Liver (tissue), 9 donors: ENCODE results near the gene NR4A1. TPM values are rescaled to one million over a fixed set of nuclear protein-coding genes. Genes with fewer than 3 reads are reported as not detected.

Source experiments
- DNase-seq: peaks from one replicate; pipeline ENCODE4 v3.0.0-alpha.2; 2017; ENCODE audit warnings: low spot score
- H3K27ac ChIP-seq, 2 donors: one replicate each; pipeline ENCODE4 v1.7.0; 2013; ENCODE audit warnings: inconsistent platforms in 2 of 2, low read length in 2 of 2, control low read depth in 1 of 2, low read depth in 1 of 2, mild to moderate bottlenecking in 1 of 2
- H3K27me3 ChIP-seq, 4 donors: one replicate each; pipeline versions ENCODE4 v1.6.1 to v1.7.0; 2013; ENCODE audit warnings: low read length in 3 of 4, inconsistent platforms in 1 of 4, mild to moderate bottlenecking in 1 of 4, moderate library complexity in 1 of 4; ENCODE audit not compliant: control insufficient read depth in 4 of 4, insufficient read depth in 4 of 4
- H3K36me3 ChIP-seq, 4 donors: one replicate each; pipeline versions ENCODE4 v1.6.1 to v1.7.0; 2013; ENCODE audit warnings: low read length in 3 of 4, mild to moderate bottlenecking in 3 of 4, low read depth in 1 of 4, moderate library complexity in 1 of 4; ENCODE audit not compliant: control insufficient read depth in 4 of 4, insufficient read depth in 3 of 4
- H3K4me1 ChIP-seq, 4 donors: one replicate each; pipeline versions ENCODE4 v1.6.1 to v1.7.0; 2013; ENCODE audit warnings: low read length in 3 of 4, mild to moderate bottlenecking in 3 of 4, moderate library complexity in 1 of 4; ENCODE audit not compliant: control insufficient read depth in 4 of 4, insufficient read depth in 4 of 4
- H3K4me3 ChIP-seq, 3 donors: one replicate each; pipeline versions ENCODE4 v1.6.1 to v1.7.0; 2013; ENCODE audit warnings: low read length in 3 of 3, control low read depth in 1 of 3, low read depth in 1 of 3, mild to moderate bottlenecking in 1 of 3
- H3K9ac ChIP-seq, 2 donors: one replicate each; pipeline ENCODE4 v1.7.0; 2013; ENCODE audit warnings: low read length in 2 of 2, mild to moderate bottlenecking in 2 of 2, moderate library complexity in 2 of 2, control low read depth in 1 of 2, low read depth in 1 of 2
- H3K9me3 ChIP-seq, 4 donors: one replicate each; pipeline versions ENCODE4 v1.6.1 to v1.7.0; 2013; ENCODE audit warnings: low read length in 3 of 4; ENCODE audit not compliant: control insufficient read depth in 4 of 4
- ATF3 ChIP-seq: IDR thresholded peaks from 2 replicates; pipeline ENCODE4 v1.6.1; 2016; ENCODE audit warnings: antibody characterized with exemption
- CTCF ChIP-seq: fragments of 150-350 bp; IDR thresholded peaks from 2 replicates; pipeline ENCODE4 v1.5.1; 2017; ENCODE audit warnings: improper control_type of control experiment, low read depth, low read length; ENCODE audit not compliant: missing input control
- EGR1 ChIP-seq, 2 donors: IDR thresholded peaks; 2 replicates each; pipeline ENCODE4 v1.6.1; 2016 to 2018; ENCODE audit warnings: antibody characterized with exemption in 2 of 2, low read depth in 2 of 2
- FOXA1 ChIP-seq: IDR thresholded peaks from 2 replicates; pipeline ENCODE4 v1.6.1; 2016; ENCODE audit warnings: antibody characterized with exemption
- FOXA2 ChIP-seq: IDR thresholded peaks from 2 replicates; pipeline ENCODE4 v1.6.1; 2016; ENCODE audit warnings: antibody characterized with exemption
- GABPA ChIP-seq, 2 donors: IDR thresholded peaks in 1 of 2; conservative IDR thresholded peaks in 1 of 2; 2 replicates each; pipeline ENCODE4 v1.6.1; 2016; ENCODE audit warnings: antibody characterized with exemption in 2 of 2, mild to moderate bottlenecking in 1 of 2, moderate library complexity in 1 of 2
- HNF4A ChIP-seq, 2 donors: conservative IDR thresholded peaks; 2 replicates each; pipeline ENCODE4 v1.6.1; 2016; ENCODE audit warnings: antibody characterized with exemption in 2 of 2, mild to moderate bottlenecking in 2 of 2
- HNF4G ChIP-seq: IDR thresholded peaks from 2 replicates; pipeline ENCODE4 v1.6.1; 2016; ENCODE audit warnings: antibody characterized with exemption
- JUND ChIP-seq, 2 donors: IDR thresholded peaks; 2 replicates each; pipeline ENCODE4 v1.6.1; 2016; ENCODE audit warnings: antibody characterized with exemption in 2 of 2
- MAX ChIP-seq: IDR thresholded peaks from 2 replicates; pipeline ENCODE4 v1.6.1; 2016; ENCODE audit warnings: antibody characterized with exemption
- NR2F2 ChIP-seq: IDR thresholded peaks from 2 replicates; pipeline ENCODE4 v1.6.1; 2016; ENCODE audit warnings: antibody characterized with exemption
- RAD21 ChIP-seq, 2 donors: IDR thresholded peaks; 2 replicates each; pipeline ENCODE4 v1.6.1; 2016; ENCODE audit warnings: antibody characterized with exemption in 2 of 2, mild to moderate bottlenecking in 2 of 2
- REST ChIP-seq: IDR thresholded peaks from 2 replicates; pipeline ENCODE4 v1.6.1; 2016; ENCODE audit warnings: antibody characterized with exemption, mild to moderate bottlenecking
- RXRA ChIP-seq, 2 donors: IDR thresholded peaks; 2 replicates each; pipeline ENCODE4 v1.6.1; 2017 to 2018; ENCODE audit warnings: antibody characterized with exemption in 2 of 2, mild to moderate bottlenecking in 1 of 2
- SP1 ChIP-seq: IDR thresholded peaks from 2 replicates; pipeline ENCODE4 v1.6.1; 2018; ENCODE audit warnings: antibody characterized with exemption, mild to moderate bottlenecking
- TAF1 ChIP-seq: conservative IDR thresholded peaks from 2 replicates; pipeline ENCODE4 v1.6.1; 2016; ENCODE audit warnings: antibody characterized with exemption, mild to moderate bottlenecking
- YY1 ChIP-seq: IDR thresholded peaks from 2 replicates; pipeline ENCODE4 v1.6.1; 2016; ENCODE audit warnings: antibody characterized with exemption, mild to moderate bottlenecking
- ZBTB33 ChIP-seq: IDR thresholded peaks from 2 replicates; pipeline ENCODE4 v1.6.1; 2016; ENCODE audit warnings: antibody characterized with exemption
- WGBS: extraction: QIAGEN DNeasy Blood & Tissue Kit; methylation state at CpG from one replicate; pipeline ENCODE4 v1.1.7; 2013; 5-methylcytosine and 5-hydroxymethylcytosine counted together
- polyA plus RNA-seq, 2 donors: library from polyadenylated mRNA; stranded (reverse) in 1 of 2; unstranded in 1 of 2; fragments of 200-250 nt in 1 of 2; fragments of >200 nt in 1 of 2; fragmentation: Nextera tagmentation in 1 of 2; extraction: Ambion mirVana in 1 of 2; gene quantifications; one replicate each; pipeline versions ENCODE4 v1.2.1 to v1.2.3, GENCODE V29; 2013 to 2015
- total RNA-seq, 2 donors: library from RNA; depleted of rRNA; stranded (reverse); fragments of >200 nt; gene quantifications; one replicate each; pipeline ENCODE4 v1.2.3, GENCODE V29; 2014
- donor health status: healthy.
- donor health status: healthy.
- donor health status: healthy.
- donor health status: healthy.
- donor health status: healthy.

The NR4A1 gene
- total and polyA plus RNA-seq, 4 donors: 0.79 to 5.8 (median 3.4) TPM

- DNase-seq: no peak
- WGBS: 93% methylated on average over 15 of the region's 15 CpGs
- H3K4me3 ChIP-seq: no peak overlapping the region
- H3K4me1 ChIP-seq: peaks cover 0 to 19% (median 9%) of the 10 kb centered on the region in 4 donors
- no peaks in the 10 kb centered on the region for H3K9me3 ChIP-seq
- H3K9ac ChIP-seq: no peak overlapping the region
- no peaks in the 10 kb centered on the region for H3K36me3 ChIP-seq
- no peaks in the 10 kb centered on the region for H3K27me3 ChIP-seq
- no peak overlapping the region for H3K27ac ChIP-seq
- TF ChIP-seq CTCF: no peak
- no peak for TF ChIP-seq TAF1
- no peak for TF ChIP-seq GABPA (IDR thresholded peaks at IDR 0.05 in 1 of 2, conservative IDR thresholded peaks at IDR 0.05 in 1 of 2)
- no peak for TF ChIP-seq FOXA1
- no peak for TF ChIP-seq REST
- no peak for TF ChIP-seq SP1
- no peak for TF ChIP-seq RXRA (IDR thresholded peaks at IDR 0.05)
- no peak for TF ChIP-seq HNF4A (conservative IDR thresholded peaks at IDR 0.05)
- TF ChIP-seq FOXA2: no peak
- TF ChIP-seq NR2F2: no peak
- TF ChIP-seq HNF4G: no peak
- no peak for TF ChIP-seq YY1
- TF ChIP-seq JUND (IDR thresholded peaks at IDR 0.05): no peak
- no peak for TF ChIP-seq MAX
- TF ChIP-seq RAD21 (IDR thresholded peaks at IDR 0.05): no peak
- no peak for TF ChIP-seq ATF3
- TF ChIP-seq ZBTB33: no peak
- TF ChIP-seq EGR1 (IDR thresholded peaks at IDR 0.05; ENCODE audit: low read depth in 2 of 2): no peak
Measured at GRCh38 chr12:52096332-52097044, 45.2 kb downstream of the NR4A1 start.
